OCI-LY3 (cell line): Measurements from ENCODE around the gene NDFIP1.

Experiments used
- H2AFZ ChIP-seq: fragments of 200-600, 300-600 bp; shearing (Covaris generic); 2 replicates; pipeline ENCODE4 v1.6.0; 2014; ENCODE audit warnings: antibody characterized with exemption, low read depth, low read length
- H3K27ac ChIP-seq: fragments of 200-600, 300-600 bp; sonication (generic); 2 replicates; pipeline ENCODE4 v1.5.1; 2014; ENCODE audit warnings: mild to moderate bottlenecking, low read length, moderate library complexity, mixed read lengths
- H3K27me3 ChIP-seq: fragments of 200-600, 300-600 bp; sonication (generic); 2 replicates; pipeline ENCODE4 v1.6.1; 2014; ENCODE audit warnings: low read depth, low read length, mixed read lengths
- H3K36me3 ChIP-seq: fragments of 200-600, 300-600 bp; sonication (generic); replicated peaks from 2 replicates; pipeline ENCODE3; 2014; ENCODE audit warnings: low read depth, low read length, mixed read lengths
- H3K4me1 ChIP-seq: fragments of 300-600, 200-600 bp; sonication (generic); 2 replicates; pipeline ENCODE4 v1.6.1; 2014; ENCODE audit warnings: low read length, mixed read lengths
- H3K4me2 ChIP-seq: fragments of 200-600, 300-600 bp; sonication (generic); 2 replicates; pipeline ENCODE4 v1.6.1; 2014; ENCODE audit warnings: low read length, mixed read lengths
- H3K4me3 ChIP-seq: fragments of 300-600, 200-600 bp; sonication (generic); 2 replicates; pipeline ENCODE4 v1.5.1; 2014; ENCODE audit warnings: antibody characterized with exemption, mild to moderate bottlenecking, low read length, moderate library complexity
- H3K79me2 ChIP-seq: fragments of 300-600, 200-600 bp; shearing (Covaris generic); 2 replicates; pipeline ENCODE4 v1.6.1; 2014; ENCODE audit warnings: mild to moderate bottlenecking, low read length, mixed read lengths
- H3K9ac ChIP-seq: fragments of 300-600, 200-600 bp; shearing (Covaris generic); 2 replicates; pipeline ENCODE4 v1.6.0; 2014; ENCODE audit warnings: mild to moderate bottlenecking, low read length, moderate library complexity
- H3K9me3 ChIP-seq: fragments of 200-600, 300-600 bp; shearing (Covaris generic); 2 replicates; pipeline ENCODE4 v1.6.1; 2014; ENCODE audit warnings: low read length, mixed read lengths; ENCODE audit not compliant: insufficient read depth
- H4K20me1 ChIP-seq: fragments of 200-600, 300-600 bp; sonication (generic); 2 replicates; pipeline ENCODE4 v1.6.1; 2016; ENCODE audit warnings: low read length, mixed read lengths; ENCODE audit not compliant: insufficient read depth
- EZH2phosphoT487 ChIP-seq: fragments of 200-600 bp; shearing (Covaris generic); IDR thresholded peaks from 2 replicates; pipeline ENCODE4 v1.6.1; 2018; ENCODE audit warnings: antibody characterized with exemption, mixed run types, low read depth
- TF ChIP-seq, protein P1 (sequence below): fragments of 200-600, 300-600 bp; sonication (generic); IDR thresholded peaks from 2 replicates; pipeline ENCODE4 v1.5.1; 2014; ENCODE audit warnings: antibody characterized with exemption, low read length, low read depth

NDFIP1 gene

DNA sequence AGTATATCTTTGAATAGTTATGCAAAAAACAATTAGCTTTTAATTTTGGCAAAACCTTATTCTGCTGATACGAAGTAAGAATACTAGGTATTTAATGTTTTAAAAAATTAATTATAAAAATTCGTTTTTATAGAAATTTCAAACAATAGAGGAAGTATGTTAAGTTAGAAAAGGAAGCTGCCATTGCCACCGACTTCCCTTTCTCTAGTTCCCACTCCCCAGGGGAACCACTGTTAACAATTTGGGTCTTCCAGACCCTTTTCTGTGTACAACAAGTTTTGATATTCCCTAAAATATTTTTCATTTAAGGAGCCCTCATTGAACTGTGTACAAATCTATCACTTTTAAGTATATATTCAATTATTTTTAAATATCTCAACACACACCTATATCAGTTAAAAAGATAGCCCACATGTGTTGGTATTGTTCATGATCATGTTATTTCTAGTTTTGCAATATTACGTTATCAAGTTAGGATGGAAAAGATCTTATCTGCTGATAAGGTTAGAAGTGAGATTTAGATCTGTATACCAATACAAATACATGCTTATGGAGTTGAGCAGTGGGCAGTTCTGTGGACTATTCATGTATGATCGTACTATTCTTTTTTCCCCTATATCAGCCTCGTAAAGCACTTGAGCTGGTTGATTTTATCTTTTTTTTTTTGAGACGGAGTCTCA, 25.9 kb downstream of the NDFIP1 start:
- H3K4me3 ChIP-seq: no peak overlapping the region
- no peaks in the 10 kb centered on the region for H3K9me3 ChIP-seq
- H4K20me1 ChIP-seq: no peaks in the 10 kb centered on the region
- no peak overlapping the region for H2AFZ ChIP-seq
- no peaks in the 10 kb centered on the region for H3K27me3 ChIP-seq
- peaks cover 11% of the 10 kb centered on the region for H3K36me3 ChIP-seq
- H3K9ac ChIP-seq: no peak overlapping the region
- TF ChIP-seq, protein P1, sequence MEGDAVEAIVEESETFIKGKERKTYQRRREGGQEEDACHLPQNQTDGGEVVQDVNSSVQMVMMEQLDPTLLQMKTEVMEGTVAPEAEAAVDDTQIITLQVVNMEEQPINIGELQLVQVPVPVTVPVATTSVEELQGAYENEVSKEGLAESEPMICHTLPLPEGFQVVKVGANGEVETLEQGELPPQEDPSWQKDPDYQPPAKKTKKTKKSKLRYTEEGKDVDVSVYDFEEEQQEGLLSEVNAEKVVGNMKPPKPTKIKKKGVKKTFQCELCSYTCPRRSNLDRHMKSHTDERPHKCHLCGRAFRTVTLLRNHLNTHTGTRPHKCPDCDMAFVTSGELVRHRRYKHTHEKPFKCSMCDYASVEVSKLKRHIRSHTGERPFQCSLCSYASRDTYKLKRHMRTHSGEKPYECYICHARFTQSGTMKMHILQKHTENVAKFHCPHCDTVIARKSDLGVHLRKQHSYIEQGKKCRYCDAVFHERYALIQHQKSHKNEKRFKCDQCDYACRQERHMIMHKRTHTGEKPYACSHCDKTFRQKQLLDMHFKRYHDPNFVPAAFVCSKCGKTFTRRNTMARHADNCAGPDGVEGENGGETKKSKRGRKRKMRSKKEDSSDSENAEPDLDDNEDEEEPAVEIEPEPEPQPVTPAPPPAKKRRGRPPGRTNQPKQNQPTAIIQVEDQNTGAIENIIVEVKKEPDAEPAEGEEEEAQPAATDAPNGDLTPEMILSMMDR: no peak
- no peak for TF ChIP-seq EZH2phosphoT487
- no peak overlapping the region for H3K4me2 ChIP-seq
- no peak overlapping the region for H3K27ac ChIP-seq
- no peaks in the 10 kb centered on the region for H3K79me2 ChIP-seq
- H3K4me1 ChIP-seq: peaks cover 14% of the 10 kb centered on the region

DNA sequence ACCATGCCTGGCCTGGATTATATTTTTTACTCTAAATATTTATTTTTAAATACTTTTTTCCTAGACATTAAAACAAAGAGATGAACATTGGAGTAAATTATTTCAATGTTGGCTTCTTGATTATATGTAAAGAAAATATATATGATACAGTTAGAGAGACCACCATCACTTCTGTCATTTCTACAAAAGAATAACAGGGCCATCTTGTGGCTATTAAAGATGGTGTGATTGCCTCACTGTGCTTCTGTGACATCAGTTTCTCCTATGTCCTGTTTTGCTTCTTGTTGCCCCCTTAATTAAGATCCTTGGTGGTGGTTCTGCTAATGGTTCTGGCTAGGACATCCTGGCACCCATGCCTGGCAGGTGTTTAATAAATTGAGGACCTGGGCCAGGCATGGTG, 32.9 kb downstream of the NDFIP1 start:
- H3K36me3 ChIP-seq: peaks cover 3% of the 10 kb centered on the region
- H3K27ac ChIP-seq: no peak overlapping the region
- no peaks in the 10 kb centered on the region for H3K4me1 ChIP-seq
- H4K20me1 ChIP-seq: no peaks in the 10 kb centered on the region
- no peaks in the 10 kb centered on the region for H3K9me3 ChIP-seq
- H3K4me3 ChIP-seq: no peak overlapping the region
- no peak overlapping the region for H3K9ac ChIP-seq
- TF ChIP-seq, protein P1: peak; percentile 29; the same call in 1 of the 2 replicates
- no peak for TF ChIP-seq EZH2phosphoT487
- no peaks in the 10 kb centered on the region for H3K27me3 ChIP-seq
- no peak overlapping the region for H2AFZ ChIP-seq
- H3K79me2 ChIP-seq: no peaks in the 10 kb centered on the region
- no peak overlapping the region for H3K4me2 ChIP-seq

DNA sequence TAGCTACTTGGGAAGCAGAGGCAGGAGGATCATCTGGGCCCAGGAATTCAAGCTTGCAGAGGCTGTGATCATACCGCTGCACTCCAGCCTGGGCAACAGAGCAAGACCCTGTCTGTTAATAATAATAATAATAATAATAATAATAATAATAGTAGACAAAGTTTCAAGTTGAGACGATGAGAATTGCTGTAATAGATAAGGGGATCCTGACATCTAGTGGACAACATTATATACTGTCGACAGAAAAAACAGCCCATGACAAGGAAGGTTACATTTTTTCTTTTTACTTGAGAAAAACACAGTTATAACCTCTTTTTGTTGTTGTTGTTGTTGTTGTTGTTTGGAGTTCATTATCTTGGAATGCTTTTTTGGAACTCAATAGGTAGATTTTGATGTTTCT, 35.3 kb downstream of the NDFIP1 start:
- H3K27me3 ChIP-seq: no peaks in the 10 kb centered on the region
- no peak overlapping the region for H3K27ac ChIP-seq
- H4K20me1 ChIP-seq: no peaks in the 10 kb centered on the region
- TF ChIP-seq, protein P1: peak; percentile 44
- TF ChIP-seq EZH2phosphoT487: no peak
- no peaks in the 10 kb centered on the region for H3K9me3 ChIP-seq
- no peak overlapping the region for H3K4me2 ChIP-seq
- no peak overlapping the region for H3K4me3 ChIP-seq
- no peaks in the 10 kb centered on the region for H3K4me1 ChIP-seq
- H3K36me3 ChIP-seq: peaks cover 5% of the 10 kb centered on the region
- H2AFZ ChIP-seq: no peak overlapping the region
- H3K79me2 ChIP-seq: no peaks in the 10 kb centered on the region
- no peak overlapping the region for H3K9ac ChIP-seq

DNA sequence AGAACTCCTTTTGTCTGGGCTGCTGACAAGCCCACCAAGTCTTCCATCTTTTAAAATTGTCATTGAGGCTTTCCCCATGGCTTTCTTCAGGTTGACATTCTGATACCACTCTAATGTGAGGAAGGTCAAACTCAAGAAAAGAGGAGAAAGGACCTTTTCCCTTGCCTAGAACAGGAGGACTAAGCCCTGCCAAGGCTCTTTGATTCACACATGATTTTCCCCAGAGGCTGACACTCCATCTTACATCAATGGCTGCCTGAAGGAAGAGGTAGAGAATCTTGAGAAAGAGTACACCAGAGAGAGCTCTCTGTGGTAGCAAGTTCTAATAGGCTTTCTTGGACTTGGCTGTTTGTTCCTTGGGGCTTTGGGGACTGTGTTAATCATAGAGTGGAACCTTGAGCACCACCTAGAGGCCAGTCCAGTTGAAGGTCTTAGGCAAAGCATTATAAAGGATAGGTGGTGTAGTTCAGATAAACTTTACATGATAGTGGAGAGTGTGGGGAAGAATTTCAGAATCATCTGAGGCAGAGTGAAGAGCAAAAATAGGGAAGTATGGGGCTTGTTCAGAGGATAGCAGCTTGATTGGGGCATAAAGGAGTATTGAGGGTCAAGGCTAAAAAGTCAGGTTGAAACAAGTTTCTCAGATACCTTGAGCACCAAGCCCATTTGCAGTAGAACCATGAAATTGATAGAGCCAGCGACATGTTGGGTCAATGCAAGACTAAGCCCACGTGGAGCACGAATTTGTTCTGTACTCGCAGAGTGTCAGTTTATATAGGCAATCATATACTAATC, 36.7 kb downstream of the NDFIP1 start:
- no peak overlapping the region for H3K4me3 ChIP-seq
- H3K27me3 ChIP-seq: no peaks in the 10 kb centered on the region
- no peak for TF ChIP-seq EZH2phosphoT487
- TF ChIP-seq, protein P1: peak; percentile 68
- no peaks in the 10 kb centered on the region for H3K9me3 ChIP-seq
- H3K4me1 ChIP-seq: no peaks in the 10 kb centered on the region
- no peak overlapping the region for H2AFZ ChIP-seq
- H3K79me2 ChIP-seq: no peaks in the 10 kb centered on the region
- H3K4me2 ChIP-seq: no peak overlapping the region
- H4K20me1 ChIP-seq: no peaks in the 10 kb centered on the region
- no peak overlapping the region for H3K27ac ChIP-seq
- H3K36me3 ChIP-seq: peaks cover 5% of the 10 kb centered on the region
- no peak overlapping the region for H3K9ac ChIP-seq
